Measurements from ENCODE around the gene LCP2.

The LCP2 gene

GRCh38 chr5:170275376-170275994, 22.1 kb downstream of the LCP2 start:
- H3K9ac ChIP-seq (ENCODE audit: low read length): no peak overlapping the region
- H3K4me1 ChIP-seq (ENCODE audit: control insufficient read depth, insufficient read depth, low read depth, low read length): peaks cover 3% of the 10 kb centered on the region
- H3K14ac ChIP-seq (ENCODE audit: low read length in 2 of 2): no peak overlapping the region
- no peak overlapping the region for H3K18ac ChIP-seq (ENCODE audit: low read depth in 1 of 2, low read length in 2 of 2)
- no peak overlapping the region for H3K27ac ChIP-seq (ENCODE audit: low read length, poor library complexity, severe bottlenecking)
- no peak overlapping the region for H2BK120ac ChIP-seq (ENCODE audit: low read depth, low read length)
- H3K36me3 ChIP-seq (ENCODE audit: control insufficient read depth in 1 of 2, insufficient read depth in 2 of 2, low read depth in 1 of 2, low read length in 2 of 2): no peaks in the 10 kb centered on the region
- no peak overlapping the region for H4K91ac ChIP-seq (ENCODE audit: low read length)
- H3K23ac ChIP-seq (ENCODE audit: low read length in 2 of 2): no peak overlapping the region
- H3K4me3 ChIP-seq (ENCODE audit: insufficient read depth in 1 of 2, low read depth in 1 of 2, low read length in 2 of 2): no peak overlapping the region
- H2AFZ ChIP-seq (ENCODE audit: low read depth, low read length): no peak overlapping the region
- no peak overlapping the region for H3K4me2 ChIP-seq (ENCODE audit: low read length, poor library complexity, severe bottlenecking)
- no peak for DNase-seq
- H2BK5ac ChIP-seq (ENCODE audit: low read depth, low read length, poor library complexity, severe bottlenecking): no peak overlapping the region
- H2BK15ac ChIP-seq (ENCODE audit: low read depth, poor library complexity, severe bottlenecking): no peak overlapping the region
- no peak overlapping the region for H3K4ac ChIP-seq (ENCODE audit: low read depth in 1 of 2, low read length in 2 of 2)
- no peak overlapping the region for H2AK5ac ChIP-seq (ENCODE audit: low read length, severe bottlenecking)
- no peaks in the 10 kb centered on the region for H3K79me1 ChIP-seq (replicated peaks; ENCODE audit: low read length, poor library complexity, severe bottlenecking)
- no peak overlapping the region for H4K8ac ChIP-seq (ENCODE audit: low read length)
- H3K27me3 ChIP-seq (ENCODE audit: control insufficient read depth in 1 of 2, insufficient read depth in 1 of 2, low read length in 2 of 2): peaks cover 25 to 30% of the 10 kb centered on the region in 2 experiments
- H2BK12ac ChIP-seq (ENCODE audit: low read length in 2 of 2): no peak overlapping the region
- H3K9me3 ChIP-seq (ENCODE audit: control insufficient read depth, low read length): no peaks in the 10 kb centered on the region
- WGBS: 89% methylated on average over 8 of the region's 8 CpGs

GRCh38 chr5:170273968-170274710, 23.4 kb downstream of the LCP2 start:
- no peak overlapping the region for H4K91ac ChIP-seq (ENCODE audit: low read length)
- H2BK12ac ChIP-seq (ENCODE audit: low read length in 2 of 2): no peak overlapping the region
- no peak for DNase-seq
- H3K4me2 ChIP-seq (ENCODE audit: low read length, poor library complexity, severe bottlenecking): no peak overlapping the region
- no peak overlapping the region for H2BK15ac ChIP-seq (ENCODE audit: low read depth, poor library complexity, severe bottlenecking)
- no peak overlapping the region for H3K23ac ChIP-seq (ENCODE audit: low read length in 2 of 2)
- H3K4ac ChIP-seq (ENCODE audit: low read depth in 1 of 2, low read length in 2 of 2): no peak overlapping the region
- no peak overlapping the region for H2AFZ ChIP-seq (ENCODE audit: low read depth, low read length)
- peaks cover 3% of the 10 kb centered on the region for H3K4me1 ChIP-seq (ENCODE audit: control insufficient read depth, insufficient read depth, low read depth, low read length)
- H3K9ac ChIP-seq (ENCODE audit: low read length): no peak overlapping the region
- no peaks in the 10 kb centered on the region for H3K79me1 ChIP-seq (replicated peaks; ENCODE audit: low read length, poor library complexity, severe bottlenecking)
- H2BK5ac ChIP-seq (ENCODE audit: low read depth, low read length, poor library complexity, severe bottlenecking): no peak overlapping the region
- no peak overlapping the region for H3K4me3 ChIP-seq (ENCODE audit: insufficient read depth in 1 of 2, low read depth in 1 of 2, low read length in 2 of 2)
- no peaks in the 10 kb centered on the region for H3K9me3 ChIP-seq (ENCODE audit: control insufficient read depth, low read length)
- H3K27ac ChIP-seq (ENCODE audit: low read length, poor library complexity, severe bottlenecking): no peak overlapping the region
- H2AK5ac ChIP-seq (ENCODE audit: low read length, severe bottlenecking): no peak overlapping the region
- H3K14ac ChIP-seq (ENCODE audit: low read length in 2 of 2): no peak overlapping the region
- WGBS: 55% methylated on average over 8 of the region's 8 CpGs
- H3K36me3 ChIP-seq (ENCODE audit: control insufficient read depth in 1 of 2, insufficient read depth in 2 of 2, low read depth in 1 of 2, low read length in 2 of 2): no peaks in the 10 kb centered on the region
- H4K8ac ChIP-seq (ENCODE audit: low read length): no peak overlapping the region
- H2BK120ac ChIP-seq (ENCODE audit: low read depth, low read length): no peak overlapping the region
- H3K18ac ChIP-seq (ENCODE audit: low read depth in 1 of 2, low read length in 2 of 2): no peak overlapping the region
- peaks cover 18 to 23% of the 10 kb centered on the region in 2 experiments for H3K27me3 ChIP-seq (ENCODE audit: control insufficient read depth in 1 of 2, insufficient read depth in 1 of 2, low read length in 2 of 2)

- H3K4ac ChIP-seq (ENCODE audit: low read depth in 1 of 2, low read length in 2 of 2): no peak overlapping the region
- peaks cover 28 to 35% of the 10 kb centered on the region in 2 experiments for H3K27me3 ChIP-seq (ENCODE audit: control insufficient read depth in 1 of 2, insufficient read depth in 1 of 2, low read length in 2 of 2)
- H2BK120ac ChIP-seq (ENCODE audit: low read depth, low read length): no peak overlapping the region
- H4K91ac ChIP-seq (ENCODE audit: low read length): no peak overlapping the region
- H3K23ac ChIP-seq (ENCODE audit: low read length in 2 of 2): no peak overlapping the region
- H3K27ac ChIP-seq (ENCODE audit: low read length, poor library complexity, severe bottlenecking): no peak overlapping the region
- DNase-seq: no peak
- H3K4me1 ChIP-seq (ENCODE audit: control insufficient read depth, insufficient read depth, low read depth, low read length): no peaks in the 10 kb centered on the region
- H3K4me2 ChIP-seq (ENCODE audit: low read length, poor library complexity, severe bottlenecking): no peak overlapping the region
- no peak overlapping the region for H3K14ac ChIP-seq (ENCODE audit: low read length in 2 of 2)
- H4K8ac ChIP-seq (ENCODE audit: low read length): no peak overlapping the region
- H3K4me3 ChIP-seq (ENCODE audit: insufficient read depth in 1 of 2, low read depth in 1 of 2, low read length in 2 of 2): no peak overlapping the region
- no peak overlapping the region for H2AK5ac ChIP-seq (ENCODE audit: low read length, severe bottlenecking)
- H3K79me1 ChIP-seq (replicated peaks; ENCODE audit: low read length, poor library complexity, severe bottlenecking): no peaks in the 10 kb centered on the region
- H3K36me3 ChIP-seq (ENCODE audit: control insufficient read depth in 1 of 2, insufficient read depth in 2 of 2, low read depth in 1 of 2, low read length in 2 of 2): no peaks in the 10 kb centered on the region
- no peak overlapping the region for H2BK5ac ChIP-seq (ENCODE audit: low read depth, low read length, poor library complexity, severe bottlenecking)
- 90% methylated on average over 15 of the region's 15 CpGs for WGBS
- no peak overlapping the region for H2BK12ac ChIP-seq (ENCODE audit: low read length in 2 of 2)
- H2BK15ac ChIP-seq (ENCODE audit: low read depth, poor library complexity, severe bottlenecking): no peak overlapping the region
- H2AFZ ChIP-seq (ENCODE audit: low read depth, low read length): no peak overlapping the region
- no peak overlapping the region for H3K18ac ChIP-seq (ENCODE audit: low read depth in 1 of 2, low read length in 2 of 2)
- no peak overlapping the region for H3K9ac ChIP-seq (ENCODE audit: low read length)
- H3K9me3 ChIP-seq (ENCODE audit: control insufficient read depth, low read length): no peaks in the 10 kb centered on the region
Measured at GRCh38 chr5:170270293-170271069, 27.1 kb downstream of the LCP2 start.

GRCh38 chr5:170269579-170269978, 28.0 kb downstream of the LCP2 start:
- Histone ChIP-seq H3K4me3 (ENCODE audit: insufficient read depth in 1 of 2, low read depth in 1 of 2, low read length in 2 of 2) (no peak overlapping the region), H3K9me3 (ENCODE audit: control insufficient read depth, low read length) (no peaks in the 10 kb centered on the region), H2BK120ac (ENCODE audit: low read depth, low read length) (no peak overlapping the region), H2BK12ac (ENCODE audit: low read length in 2 of 2) (no peak overlapping the region), H3K18ac (ENCODE audit: low read depth in 1 of 2, low read length in 2 of 2) (no peak overlapping the region), H2AK5ac (ENCODE audit: low read length, severe bottlenecking) (no peak overlapping the region), H3K27ac (ENCODE audit: low read length, poor library complexity, severe bottlenecking) (no peak overlapping the region), H3K27me3 (ENCODE audit: control insufficient read depth in 1 of 2, insufficient read depth in 1 of 2, low read length in 2 of 2) (peaks cover 29 to 30% of the 10 kb centered on the region in 2 experiments), H3K4ac (ENCODE audit: low read depth in 1 of 2, low read length in 2 of 2) (no peak overlapping the region), H3K4me1 (ENCODE audit: control insufficient read depth, insufficient read depth, low read depth, low read length) (no peaks in the 10 kb centered on the region), H3K23ac (ENCODE audit: low read length in 2 of 2) (no peak overlapping the region), H4K91ac (ENCODE audit: low read length) (no peak overlapping the region), H3K36me3 (ENCODE audit: control insufficient read depth in 1 of 2, insufficient read depth in 2 of 2, low read depth in 1 of 2, low read length in 2 of 2) (no peaks in the 10 kb centered on the region), H2AFZ (ENCODE audit: low read depth, low read length) (no peak overlapping the region), H3K9ac (ENCODE audit: low read length) (no peak overlapping the region), H3K14ac (ENCODE audit: low read length in 2 of 2) (no peak overlapping the region), H3K79me1 (replicated peaks; ENCODE audit: low read length, poor library complexity, severe bottlenecking) (no peaks in the 10 kb centered on the region), H2BK5ac (ENCODE audit: low read depth, low read length, poor library complexity, severe bottlenecking) (no peak overlapping the region), H2BK15ac (ENCODE audit: low read depth, poor library complexity, severe bottlenecking) (no peak overlapping the region), H4K8ac (ENCODE audit: low read length) (no peak overlapping the region), H3K4me2 (ENCODE audit: low read length, poor library complexity, severe bottlenecking) (no peak overlapping the region)
- no peak for DNase-seq
- WGBS: 85% methylated on average over 5 of the region's 7 CpGs

All from mesenchymal stem cell (in vitro differentiated cells and primary cell).